Uterine smooth muscle cell (primary cell): ENCODE data around the gene HES4. TPM values are rescaled to one million over a fixed set of nuclear protein-coding genes. Genes with fewer than 3 reads are reported as not detected.

Source experiments
- total RNA-seq: library from RNA; depleted of rRNA; stranded (reverse); fragments of >200 nt; gene quantifications from 2 replicates; pipeline ENCODE4 v1.2.3, GENCODE V29; 2014

HES4 gene, protein sequence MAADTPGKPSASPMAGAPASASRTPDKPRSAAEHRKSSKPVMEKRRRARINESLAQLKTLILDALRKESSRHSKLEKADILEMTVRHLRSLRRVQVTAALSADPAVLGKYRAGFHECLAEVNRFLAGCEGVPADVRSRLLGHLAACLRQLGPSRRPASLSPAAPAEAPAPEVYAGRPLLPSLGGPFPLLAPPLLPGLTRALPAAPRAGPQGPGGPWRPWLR
- 2.0 and 3.7 TPM in 2 replicates for total RNA-seq

DNA sequence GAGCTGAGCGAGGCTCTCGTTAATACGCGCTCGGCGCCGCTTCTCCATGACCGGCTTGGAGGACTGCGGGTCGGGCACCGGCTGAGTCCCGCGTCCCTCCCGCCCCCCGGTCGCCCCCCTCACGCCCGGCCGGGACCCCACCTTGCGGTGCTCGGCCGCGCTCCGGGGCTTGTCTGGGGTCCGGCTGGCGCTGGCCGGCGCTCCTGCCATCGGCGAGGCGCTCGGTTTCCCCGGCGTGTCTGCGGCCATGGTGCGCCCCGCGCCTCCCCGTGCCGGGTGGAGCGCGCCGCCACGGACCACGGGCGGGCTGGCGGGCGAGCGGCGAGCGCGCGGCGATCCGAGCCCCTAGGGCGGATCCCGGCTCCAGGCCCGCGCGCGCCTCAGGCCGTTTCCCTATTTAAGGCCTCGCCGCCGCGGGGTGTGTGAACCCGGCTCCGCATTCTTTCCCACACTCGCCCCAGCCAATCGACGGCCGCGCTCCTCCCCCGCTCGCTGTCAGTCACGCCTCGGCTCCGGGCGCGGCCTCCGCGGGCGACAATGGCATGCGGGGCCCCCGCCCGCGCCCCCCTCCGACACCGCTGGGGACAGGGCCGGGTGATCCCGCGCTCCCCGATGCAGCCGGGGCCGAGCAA lies at the start of gene HES4:
HES4 (minus strand) TSS at position 373 of the 632 bp plus-strand sequence; CDS start at position 249, 124 bp downstream.

DNA sequence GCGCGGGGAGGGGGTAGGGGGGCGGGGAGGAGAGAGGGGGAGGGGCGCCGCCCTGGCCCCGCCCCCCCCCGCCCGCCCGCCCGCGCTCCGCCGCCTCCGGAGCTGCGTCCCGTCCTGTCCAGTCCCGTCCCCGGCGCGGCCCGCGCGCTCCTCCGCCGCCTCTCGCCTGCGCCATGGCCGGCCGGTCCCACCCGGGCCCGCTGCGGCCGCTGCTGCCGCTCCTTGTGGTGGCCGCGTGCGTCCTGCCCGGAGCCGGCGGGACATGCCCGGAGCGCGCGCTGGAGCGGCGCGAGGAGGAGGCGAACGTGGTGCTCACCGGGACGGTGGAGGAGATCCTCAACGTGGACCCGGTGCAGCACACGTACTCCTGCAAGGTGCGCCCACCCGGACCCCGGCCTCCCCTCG lies 20.1 kb upstream of the HES4 start, which contains the start of gene AGRN:
AGRN (plus strand) TSS at position 121 of the 405 bp plus-strand sequence; CDS start at position 174, 53 bp downstream.

DNA sequence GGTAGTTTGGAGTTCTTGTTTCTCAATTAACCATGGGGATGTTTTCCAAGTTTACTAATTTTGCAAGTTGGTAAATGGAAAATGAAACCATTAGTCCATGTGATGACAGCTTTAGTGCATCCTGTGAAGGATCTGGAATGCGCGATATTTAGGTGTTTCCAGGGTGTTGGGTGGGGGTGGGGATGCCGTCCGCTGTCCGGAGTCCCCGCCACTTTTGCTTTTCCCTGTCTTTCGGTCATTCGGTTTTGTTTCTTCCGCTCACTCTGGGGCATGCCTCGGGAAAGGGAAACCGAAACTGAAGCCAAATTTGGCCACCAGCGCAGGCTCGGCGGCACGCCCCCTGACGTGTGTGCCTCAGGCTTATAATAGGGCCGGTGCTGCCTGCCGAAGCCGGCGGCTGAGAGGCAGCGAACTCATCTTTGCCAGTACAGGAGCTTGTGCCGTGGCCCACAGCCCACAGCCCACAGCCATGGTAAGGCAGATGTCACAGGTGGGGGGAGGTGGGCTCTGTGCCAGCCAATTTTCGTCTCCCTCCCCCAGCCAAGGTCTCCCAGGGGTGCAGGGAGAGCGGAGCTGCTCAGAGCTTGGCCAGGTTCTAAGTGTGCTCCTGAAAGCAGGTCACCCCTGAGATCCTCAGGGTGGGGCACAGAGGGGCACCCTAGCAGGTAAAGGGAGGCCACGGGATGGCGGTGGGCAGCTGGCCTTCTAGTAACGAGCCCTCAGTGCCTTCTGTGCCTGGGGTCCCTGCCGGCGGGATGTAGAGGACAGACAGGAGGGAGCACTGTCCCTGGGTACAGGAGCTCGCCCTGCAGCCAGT lies 13.4 kb upstream of the HES4 start, which contains the start of gene ISG15:
ISG15 (plus strand) TSS at position 393 of the 817 bp plus-strand sequence; CDS start at position 470, 77 bp downstream.

DNA sequence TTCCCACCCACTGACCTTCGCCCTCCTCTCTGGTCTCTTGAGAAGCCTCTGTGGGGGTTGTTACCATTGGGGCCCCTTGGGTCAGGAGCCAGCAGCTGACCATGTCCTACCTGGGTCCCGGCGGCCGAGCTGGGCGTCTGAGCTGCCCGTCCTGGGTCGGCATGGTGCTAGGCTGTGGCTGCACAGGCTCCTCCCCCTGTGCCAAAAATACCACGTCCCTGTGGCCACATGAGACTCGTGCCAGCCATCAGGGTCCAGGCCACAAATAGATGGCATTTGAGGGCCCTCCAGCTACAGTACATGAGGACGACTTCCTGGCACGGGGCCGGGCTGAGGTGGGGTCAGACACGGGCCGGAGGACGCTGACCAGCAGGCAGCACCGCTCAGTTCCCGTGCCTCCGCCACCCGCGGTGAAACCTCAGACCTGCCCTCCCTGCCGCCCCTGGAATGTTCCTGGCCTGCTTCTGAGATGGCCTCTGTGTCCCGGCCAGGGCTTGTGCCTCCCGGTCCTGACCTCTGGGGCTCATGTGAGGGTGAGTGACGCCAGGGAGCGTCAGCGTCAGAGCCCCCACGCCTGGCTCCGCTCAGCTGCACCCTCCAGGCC lies 17.8 kb downstream of the HES4 start, which contains the start of gene PERM1:
PERM1 (minus strand) TSS at position 139 of the 604 bp plus-strand sequence. CDS start 1,064 bp downstream, outside the sequence.

DNA sequence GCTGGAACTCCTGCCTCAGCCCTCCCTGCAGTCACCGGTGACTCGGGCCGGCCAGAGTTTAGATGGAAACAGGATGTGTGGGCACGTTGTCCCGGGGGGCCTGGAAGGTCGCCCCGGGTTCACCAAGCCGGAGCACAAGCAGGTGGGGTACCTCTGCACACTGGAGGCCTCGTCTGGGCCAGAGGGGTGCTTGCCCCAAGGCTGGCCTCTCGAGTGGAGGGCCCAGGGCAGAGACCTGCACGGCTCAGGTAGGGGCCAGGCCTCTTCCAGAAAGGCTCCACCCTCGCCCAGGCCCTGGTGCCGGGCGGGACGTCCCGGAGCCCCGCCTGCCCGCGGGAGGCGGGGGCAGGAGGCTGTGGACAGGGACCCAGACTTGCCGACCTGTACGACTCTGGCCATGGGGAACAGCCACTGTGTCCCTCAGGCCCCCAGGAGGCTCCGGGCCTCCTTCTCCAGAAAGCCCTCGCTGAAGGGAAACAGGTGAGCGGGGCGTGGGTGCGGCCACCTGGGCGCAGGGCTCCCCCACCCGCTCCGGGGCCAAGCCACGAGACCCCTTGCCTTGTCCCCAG lies 33.7 kb downstream of the HES4 start, which contains the start of gene PLEKHN1:
PLEKHN1 (plus strand) TSS at position 348 of the 569 bp plus-strand sequence; CDS start at position 398, 50 bp downstream.

DNA sequence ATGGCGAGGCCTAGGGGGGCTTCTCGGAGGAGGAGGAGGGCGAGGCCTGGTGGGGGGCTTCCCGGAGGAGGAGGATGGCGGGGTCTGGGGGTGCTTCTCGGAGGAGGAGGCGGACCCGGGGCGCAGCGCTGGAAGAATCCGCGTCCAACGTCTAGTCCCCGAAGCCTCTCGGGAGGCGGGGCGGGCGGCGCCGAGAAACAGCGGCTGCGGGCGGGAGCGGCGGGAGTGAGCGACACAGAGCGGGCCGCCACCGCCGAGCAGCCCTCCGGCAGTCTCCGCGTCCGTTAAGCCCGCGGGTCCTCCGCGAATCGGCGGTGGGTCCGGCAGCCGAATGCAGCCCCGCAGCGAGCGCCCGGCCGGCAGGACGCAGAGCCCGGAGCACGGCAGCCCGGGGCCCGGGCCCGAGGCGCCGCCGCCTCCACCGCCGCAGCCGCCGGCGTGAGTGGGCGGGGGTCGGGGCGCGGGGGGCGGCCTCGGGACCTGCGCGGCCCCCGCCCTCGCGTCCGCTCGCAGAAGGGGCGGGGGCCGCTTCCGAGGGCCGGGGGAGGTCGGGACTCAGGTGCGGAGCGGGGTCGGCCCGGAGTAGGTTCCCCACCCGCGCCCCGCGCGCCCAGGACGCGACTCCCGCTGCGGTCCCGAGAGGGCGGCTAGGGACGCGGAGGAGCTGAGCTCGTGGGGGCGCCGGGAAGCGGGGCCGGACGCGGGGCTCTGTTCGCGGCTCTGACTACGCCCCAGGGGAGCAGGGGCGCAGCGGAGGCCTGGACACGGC lies 39.4 kb downstream of the HES4 start, which contains the start of gene KLHL17:
KLHL17 (plus strand) TSS at position 222 of the 769 bp plus-strand sequence; CDS start at position 332, 110 bp downstream.

DNA sequence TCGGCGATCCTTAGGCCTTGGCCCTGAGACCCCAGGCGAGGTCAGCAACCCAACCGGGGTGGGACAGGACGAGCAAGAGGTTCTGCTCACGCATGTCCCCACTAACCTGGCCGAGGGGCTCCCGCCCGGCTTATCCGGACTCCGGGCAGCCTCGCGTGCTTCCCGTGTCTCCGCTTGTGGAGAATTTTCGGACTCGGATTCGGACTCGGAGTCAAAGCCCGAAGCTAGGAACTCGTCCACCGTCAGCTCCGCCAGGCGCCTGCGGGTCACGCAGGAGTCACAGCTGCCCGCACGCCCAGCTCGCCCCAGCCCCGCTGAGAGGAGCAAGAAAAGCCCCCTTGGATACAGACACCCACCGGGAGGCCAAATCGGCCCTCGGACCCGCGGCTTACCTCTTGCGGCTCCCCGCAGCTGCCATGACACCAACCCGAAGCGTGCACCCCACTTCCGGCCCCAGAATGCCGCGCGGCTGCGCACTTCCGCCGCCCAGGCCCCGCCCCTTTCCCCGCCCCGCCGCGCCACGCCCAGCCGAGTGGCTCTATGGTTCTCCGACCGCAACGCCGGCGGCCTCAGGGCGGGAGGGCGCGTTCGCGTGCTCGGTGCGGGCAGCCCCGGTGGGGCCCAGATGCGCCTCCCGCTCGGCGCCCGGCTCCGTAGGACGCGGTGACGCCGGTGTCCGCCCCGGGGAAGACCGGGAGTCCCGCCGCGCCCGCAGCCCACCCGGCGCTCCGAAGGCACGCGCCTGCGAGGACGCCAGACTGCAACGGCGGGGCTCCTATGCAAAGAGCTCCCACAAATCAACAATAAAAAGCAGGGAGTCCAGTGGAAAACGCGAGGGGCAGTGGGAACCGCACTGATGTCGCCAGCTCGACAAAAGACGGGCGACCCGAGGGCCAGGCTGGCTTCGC lies 40.8 kb downstream of the HES4 start, which contains the start of gene NOC2L:
NOC2L (minus strand) TSS at position 434 of the 908 bp plus-strand sequence; CDS start at position 418, 16 bp downstream.

Other genes starting within 250 kb of the HES4 start
- 6.2 and 6.4 TPM in 2 replicates for gene SAMD11, start 76.2 kb downstream of the HES4 start, total RNA-seq
- 84.2 and 155 TPM in 2 replicates for gene NOC2L, start 40.8 kb downstream of the HES4 start, total RNA-seq
- gene KLHL17, start 39.5 kb downstream of the HES4 start, total RNA-seq = 6.9 and 11.8 TPM in 2 replicates
- gene PLEKHN1, start 33.6 kb downstream of the HES4 start, total RNA-seq = 0.75 and 0.77 TPM in 2 replicates
- gene PERM1, start 18.0 kb downstream of the HES4 start, total RNA-seq = not detected in 2 replicates
- gene ISG15, start 13.4 kb upstream of the HES4 start, total RNA-seq = 46.4 and 53.9 TPM in 2 replicates
- 35.2 and 54.7 TPM in 2 replicates for gene AGRN, start 20.0 kb upstream of the HES4 start, total RNA-seq
- not detected in 2 replicates for gene RNF223, start 74.2 kb upstream of the HES4 start, total RNA-seq
- gene C1orf159, start 116.0 kb upstream of the HES4 start, total RNA-seq = 6.2 and 10.2 TPM in 2 replicates
- 0.12 TPM in 1 of 2 replicates, not detected in the other for gene TTLL10, start 173.8 kb upstream of the HES4 start, total RNA-seq
- gene TNFRSF18, start 206.5 kb upstream of the HES4 start, total RNA-seq = 0.12 TPM in 1 of 2 replicates, not detected in the other
- gene TNFRSF4, start 214.1 kb upstream of the HES4 start, total RNA-seq = 0.12 TPM in 1 of 2 replicates, not detected in the other
- gene SDF4, start 231.9 kb upstream of the HES4 start, total RNA-seq = 100 and 158 TPM in 2 replicates
- gene B3GALT6, start 232.1 kb upstream of the HES4 start, total RNA-seq = 32.0 and 35.1 TPM in 2 replicates
- gene C1QTNF12, start 246.6 kb upstream of the HES4 start, total RNA-seq = 1.1 and 2.0 TPM in 2 replicates